Nephron progenitor cell (in vitro differentiated cells): ENCODE results near the gene ZNF683.

Source experiments
- DNase-seq: peaks from one replicate; pipeline ENCODE4 v3.0.0; 2021
- H3K27ac Mint-ChIP-seq: 2 replicates; pipeline ENCODE4 v1.8.0; 2021; ENCODE audit warnings: mild to moderate bottlenecking, moderate library complexity, mixed read lengths
- H3K27me3 Mint-ChIP-seq: 2 replicates; pipeline ENCODE4 v1.8.0; 2021; ENCODE audit warnings: mild to moderate bottlenecking, low read depth, mixed read lengths; ENCODE audit not compliant: poor library complexity
- H3K36me3 Mint-ChIP-seq: 2 replicates; pipeline ENCODE4 v1.8.0; 2021; ENCODE audit warnings: low read depth, mixed read lengths
- H3K4me1 Mint-ChIP-seq: 2 replicates; pipeline ENCODE4 v1.8.0; 2021; ENCODE audit warnings: mixed read lengths
- H3K4me3 Mint-ChIP-seq: 2 replicates; pipeline ENCODE4 v1.8.0; 2021; ENCODE audit warnings: mild to moderate bottlenecking, moderate library complexity, mixed read lengths
- H3K9me3 Mint-ChIP-seq: 2 replicates; pipeline ENCODE4 v1.8.0; 2021; ENCODE audit warnings: mild to moderate bottlenecking, moderate library complexity, mixed read lengths
- CTCF ChIP-seq: fragments of 200-600 bp; sonication (generic); IDR thresholded peaks from 2 replicates; pipeline ENCODE4 v1.5.0; 2021; ENCODE audit warnings: antibody characterized with exemption

Gene ZNF683

GRCh38 chr1:26322042-26322331 lies 50.6 kb downstream of the ZNF683 start:
- no peak overlapping the region for H3K27ac Mint-ChIP-seq
- DNase-seq, result no peak
- H3K36me3 Mint-ChIP-seq, result no peaks in the 10 kb centered on the region
- TF ChIP-seq CTCF, result no peak
- no peaks in the 10 kb centered on the region for H3K9me3 Mint-ChIP-seq
- H3K27me3 Mint-ChIP-seq, result no peaks in the 10 kb centered on the region
- H3K4me3 Mint-ChIP-seq, result no peak overlapping the region
- peaks cover 40% of the 10 kb centered on the region for H3K4me1 Mint-ChIP-seq

GRCh38 chr1:26321315-26322041 lies 51.1 kb downstream of the ZNF683 start:
- Mint-ChIP-seq H3K9me3 (no peaks in the 10 kb centered on the region), H3K27me3 (no peaks in the 10 kb centered on the region), H3K27ac (no peak overlapping the region), H3K36me3 (no peaks in the 10 kb centered on the region), H3K4me3 (no peak overlapping the region), H3K4me1 (peaks cover 44% of the 10 kb centered on the region)
- peak; percentile 74 for TF ChIP-seq CTCF
- peak; percentile 96 for DNase-seq

- H3K9me3 Mint-ChIP-seq, result no peaks in the 10 kb centered on the region
- no peak overlapping the region for H3K27ac Mint-ChIP-seq
Observed at GRCh38 chr1:26320896-26321295, 51.7 kb downstream of the ZNF683 start.

GRCh38 chr1:26318338-26319064 lies 54.0 kb downstream of the ZNF683 start:
- peaks cover 6% of the 10 kb centered on the region for H3K27me3 Mint-ChIP-seq

More at GRCh38 chr1:26320896-26321295, 51.7 kb downstream of the ZNF683 start:
- no peaks in the 10 kb centered on the region for H3K36me3 Mint-ChIP-seq
- peaks cover 50% of the 10 kb centered on the region for H3K4me1 Mint-ChIP-seq
- H3K4me3 Mint-ChIP-seq, result no peak overlapping the region
- no peaks in the 10 kb centered on the region for H3K27me3 Mint-ChIP-seq
- no peak for TF ChIP-seq CTCF
- no peak for DNase-seq

GRCh38 chr1:26317612-26318337 lies 54.8 kb downstream of the ZNF683 start, which contains the start of gene CD52:
Gene CD52, plus strand, starts transcription at chr1:26317958. Its CDS starts 60 bp downstream, at chr1:26318018.
- DNase-seq, result no peak
- H3K4me3 Mint-ChIP-seq, result peak within 1 kb of the TSS; percentile 35
- peaks cover 10% of the 10 kb centered on the region for H3K27me3 Mint-ChIP-seq
- H3K4me1 Mint-ChIP-seq, result peaks cover 68% of the 10 kb centered on the region
- no peaks in the 10 kb centered on the region for H3K9me3 Mint-ChIP-seq
- peak within 1 kb of the TSS; percentile 89 for H3K27ac Mint-ChIP-seq
- no peaks in the 10 kb centered on the region for H3K36me3 Mint-ChIP-seq
- no peak for TF ChIP-seq CTCF

More at GRCh38 chr1:26318338-26319064, 54.0 kb downstream of the ZNF683 start:
- Mint-ChIP-seq H3K27ac (peak overlapping the region; percentile 89), H3K4me1 (peaks cover 68% of the 10 kb centered on the region), H3K4me3 (no peak overlapping the region), H3K9me3 (no peaks in the 10 kb centered on the region), H3K36me3 (no peaks in the 10 kb centered on the region)
- no peak for TF ChIP-seq CTCF
- DNase-seq, result no peak
